Endothelial cell of umbilical vein (primary cell): Measurements from ENCODE around the gene TMPRSS6. TPM values are rescaled to one million over a fixed set of nuclear protein-coding genes. Genes with fewer than 3 reads are reported as not detected.

Experiments
- BruUV-seq: library from RNA; stranded (reverse); fragments of 400-500 nt; replicated peaks from 2 replicates; lab custom pipeline; 2021; lab: Mats Ljungman, UMichigan
- CTCF ChIA-PET: fragments of 300-600, 350-600 bp; sonication (Branson Sonifier 250); formaldehyde crosslinking; loops from one replicate; lab custom pipeline; 2021; ENCODE audit warnings: antibody characterized with exemption, inconsistent platforms; lab: Charles Lee
- POLR2A ChIA-PET: fragments of 300-600, 350-600 bp; sonication (Branson Sonifier 250); formaldehyde crosslinking; loops from one replicate; lab custom pipeline; 2021; ENCODE audit warnings: antibody characterized with exemption, inconsistent platforms; lab: Charles Lee
- DNase-seq: peaks from one replicate; pipeline ENCODE4 v3.0.0-alpha.2; 2011; ENCODE audit warnings: low read depth, low spot score
- FAIRE-seq: peaks from 2 replicates; lab custom pipeline; 2011; peaks lifted over from hg19 to GRCh38; lab: Jason Lieb, UNC
- H2AFZ ChIP-seq: 2 replicates; pipeline ENCODE4 v1.6.0; 2012; ENCODE audit warnings: low read depth, low read length, control low read depth, inconsistent platforms
- H3K27ac ChIP-seq: 2 replicates; pipeline ENCODE4 v1.5.1; 2011; ENCODE audit warnings: low read depth, mild to moderate bottlenecking, control low read depth, low read length, moderate library complexity; ENCODE audit not compliant: insufficient read depth
- H3K27me3 ChIP-seq, 2 experiments: 2 replicates each; pipeline versions ENCODE4 v1.6.0 to v1.6.1; 2011; ENCODE audit warnings: low read length in 2 of 2, mixed read lengths in 1 of 2; ENCODE audit not compliant: control insufficient read depth in 2 of 2, insufficient read depth in 2 of 2
- H3K36me3 ChIP-seq, 2 experiments: 2 replicates in 1 of 2; 3 replicates in 1 of 2; pipeline ENCODE4 v1.5.1; 2011; ENCODE audit warnings: low read length in 2 of 2, mild to moderate bottlenecking in 1 of 2, moderate library complexity in 1 of 2; ENCODE audit not compliant: control insufficient read depth in 2 of 2, insufficient read depth in 2 of 2; ENCODE audit errors: extremely low read depth in 1 of 2
- H3K4me1 ChIP-seq: 3 replicates; pipeline ENCODE4 v1.5.1; 2011; ENCODE audit warnings: mild to moderate bottlenecking, low read length; ENCODE audit not compliant: control insufficient read depth, insufficient read depth; ENCODE audit errors: extremely low read depth
- H3K4me2 ChIP-seq: 2 replicates; pipeline ENCODE4 v1.6.1; 2011; ENCODE audit warnings: low read length, control low read depth, mixed read lengths; ENCODE audit not compliant: insufficient read depth
- H3K4me3 ChIP-seq, 3 experiments: fragments of 200-600 bp in 1 of 3; sonication (generic), shearing (Covaris generic) in 1 of 3; replicated peaks in 1 of 3; 2 replicates each; pipeline ENCODE4 v1.5.1; 2011 to 2016; ENCODE audit warnings: control low read depth in 3 of 3, low read length in 3 of 3, mild to moderate bottlenecking in 2 of 3, inconsistent platforms in 1 of 3, low read depth in 1 of 3, moderate library complexity in 1 of 3; ENCODE audit not compliant: insufficient read depth in 1 of 3
- H3K79me2 ChIP-seq: 2 replicates; pipeline ENCODE4 v1.6.0; 2012; ENCODE audit warnings: low read length, inconsistent platforms; ENCODE audit not compliant: control insufficient read depth, insufficient read depth
- H3K9ac ChIP-seq: replicated peaks from 2 replicates; pipeline ENCODE3; 2011; ENCODE audit warnings: low read length, control low read depth; ENCODE audit not compliant: insufficient read depth; ENCODE audit errors: extremely low read depth
- H3K9me1 ChIP-seq: replicated peaks from 3 replicates; pipeline ENCODE4 v1.6.0; 2011; ENCODE audit warnings: mild to moderate bottlenecking, low read length; ENCODE audit not compliant: control insufficient read depth, insufficient read depth; ENCODE audit errors: extremely low read depth
- H3K9me3 ChIP-seq: replicated peaks from 2 replicates; pipeline ENCODE4 v1.5.1; 2012; ENCODE audit warnings: low read length, inconsistent platforms; ENCODE audit not compliant: control insufficient read depth, insufficient read depth
- H4K20me1 ChIP-seq: replicated peaks from 2 replicates; pipeline ENCODE3; 2011; ENCODE audit warnings: mild to moderate bottlenecking, low read length; ENCODE audit not compliant: control insufficient read depth, insufficient read depth; ENCODE audit errors: extremely low read depth
- POLR2AphosphoS5 ChIP-seq: IDR thresholded peaks from 2 replicates; pipeline ENCODE4 v1.6.1; 2012; ENCODE audit warnings: low read depth, mild to moderate bottlenecking, control low read depth, low read length, moderate library complexity; ENCODE audit not compliant: insufficient read depth
- dilution Hi-C: fragments of 300-500 bp; cut with MboI; formaldehyde crosslinking; loops from one replicate; pipeline ENCODE4 v1.15.0; 2019; ENCODE audit warnings: low sequenced_read_pairs; ENCODE audit not compliant: extremely low pct_ligation_motif_present
- intact Hi-C: fragments of 100-400 bp; cut with micrococcal nuclease; formaldehyde crosslinking; loops from one replicate; pipeline ENCODE4 v1.10.0; 2022
- polyA plus RNA-seq, 4 experiments: library from polyadenylated mRNA; depleted of rRNA in 3 of 4; stranded (reverse) in 3 of 4; unstranded in 1 of 4; fragments of >200 nt; gene quantifications; 2 replicates each; pipeline versions ENCODE4 v1.2.1 to v1.2.3, GENCODE V29; 2011 to 2012; ENCODE audit warnings: missing spikeins in 1 of 4
- total RNA-seq: library from RNA; stranded (reverse); gene quantifications from 2 replicates; pipeline ENCODE4 v1.2.3, GENCODE V29; 2021
- TF ChIP-seq, protein P1 (sequence below), 2 donors: IDR thresholded peaks; 1 replicate in 1 of 2; 2 replicates in 1 of 2; pipeline ENCODE4 v1.5.1; 2011; ENCODE audit warnings: low read length in 2 of 2, mild to moderate bottlenecking in 2 of 2, moderate library complexity in 2 of 2, control low read depth in 1 of 2, inconsistent platforms in 1 of 2, low read depth in 1 of 2; ENCODE audit not compliant: insufficient read depth in 1 of 2; ENCODE audit errors: extremely low read depth in 1 of 2

The TMPRSS6 gene
- total and polyA plus RNA-seq, 2 donors (not counting 3 experiments of a cell fraction or from before 2014, with no cell fraction given) = not detected

DNA sequence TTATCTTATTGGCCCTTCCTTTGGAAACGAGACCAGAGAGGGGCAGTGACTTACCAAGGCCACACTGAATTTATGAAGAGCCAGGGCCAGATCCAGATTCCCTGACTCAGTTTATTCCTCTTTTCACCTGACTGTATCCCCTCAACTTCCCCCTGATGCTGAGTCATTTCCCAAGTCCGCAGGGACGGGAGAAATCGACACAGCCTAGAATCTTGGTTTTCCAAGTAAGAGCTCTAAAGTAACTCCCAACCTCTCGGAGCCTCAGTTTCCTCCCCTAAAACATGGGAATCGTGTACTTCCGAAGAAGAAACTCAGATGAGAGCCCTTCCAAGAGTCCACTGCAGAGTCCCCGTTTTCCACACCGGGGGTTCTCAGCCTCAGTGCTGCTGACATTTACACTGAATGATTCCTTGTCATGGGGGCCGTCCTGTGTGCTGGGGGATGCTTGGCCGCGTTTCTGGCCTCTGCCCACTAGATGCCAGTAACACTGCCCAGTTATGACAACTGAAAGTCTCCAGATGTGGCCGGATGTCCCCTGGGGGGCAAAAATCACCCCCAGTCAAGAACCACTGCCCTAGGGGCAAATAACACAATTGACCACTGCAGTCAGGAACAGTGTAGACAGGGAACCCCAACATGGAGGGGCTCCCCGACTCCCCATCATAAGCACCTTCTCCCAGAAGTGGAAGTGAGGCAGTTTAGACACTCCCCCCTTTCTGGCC is 78.8 kb downstream of the TMPRSS6 start:
- Histone ChIP-seq H3K27me3 (no peaks in the 10 kb centered on the region), H4K20me1 (no peaks in the 10 kb centered on the region), H3K4me2 (no peak overlapping the region), H3K9me1 (no peaks in the 10 kb centered on the region), H3K79me2 (no peaks in the 10 kb centered on the region), H3K9ac (no peak overlapping the region), H3K4me1 (peaks cover 9% of the 10 kb centered on the region), H3K9me3 (no peaks in the 10 kb centered on the region), H3K36me3 (peaks cover 6 to 26% of the 10 kb centered on the region in 2 experiments), H3K27ac (no peak overlapping the region), H2AFZ (no peak overlapping the region), H3K4me3 (no peak overlapping the region)
- TF ChIP-seq, protein P1, sequence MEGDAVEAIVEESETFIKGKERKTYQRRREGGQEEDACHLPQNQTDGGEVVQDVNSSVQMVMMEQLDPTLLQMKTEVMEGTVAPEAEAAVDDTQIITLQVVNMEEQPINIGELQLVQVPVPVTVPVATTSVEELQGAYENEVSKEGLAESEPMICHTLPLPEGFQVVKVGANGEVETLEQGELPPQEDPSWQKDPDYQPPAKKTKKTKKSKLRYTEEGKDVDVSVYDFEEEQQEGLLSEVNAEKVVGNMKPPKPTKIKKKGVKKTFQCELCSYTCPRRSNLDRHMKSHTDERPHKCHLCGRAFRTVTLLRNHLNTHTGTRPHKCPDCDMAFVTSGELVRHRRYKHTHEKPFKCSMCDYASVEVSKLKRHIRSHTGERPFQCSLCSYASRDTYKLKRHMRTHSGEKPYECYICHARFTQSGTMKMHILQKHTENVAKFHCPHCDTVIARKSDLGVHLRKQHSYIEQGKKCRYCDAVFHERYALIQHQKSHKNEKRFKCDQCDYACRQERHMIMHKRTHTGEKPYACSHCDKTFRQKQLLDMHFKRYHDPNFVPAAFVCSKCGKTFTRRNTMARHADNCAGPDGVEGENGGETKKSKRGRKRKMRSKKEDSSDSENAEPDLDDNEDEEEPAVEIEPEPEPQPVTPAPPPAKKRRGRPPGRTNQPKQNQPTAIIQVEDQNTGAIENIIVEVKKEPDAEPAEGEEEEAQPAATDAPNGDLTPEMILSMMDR (IDR thresholded peaks at IDR 0.05; ENCODE audit: extremely low read depth in 1 of 2, insufficient read depth in 1 of 2, low read depth in 1 of 2, low read length in 2 of 2) = peak in 1 of 2 donors; percentile 19
- TF ChIP-seq POLR2AphosphoS5 = no peak
- intact Hi-C loops = no loop called here
- dilution Hi-C loops = no loop called here
- FAIRE-seq (no peak), DNase-seq (no peak)
- BruUV-seq = no TSS peak
- CTCF ChIA-PET = interaction anchor here (0.7 to 5.2 kb wide), 11 partner anchors 10 to 169 kb away, joined by 3 to 57 read pairs (median 5); partner anchors contain the start of genes KCTD17, MPST and TST
- POLR2A ChIA-PET = interaction anchor here (1.3 kb wide), 1 partner anchor 10 kb away, joined by 3 read pairs; no protein-coding TSS in a partner anchor
